GM18868 (cell line): ENCODE results near the gene ACY1.

Source experiments
- ATAC-seq: cut with Tn5 transposase; IDR thresholded peaks from one replicate; pipeline ENCODE4 v1.9.1; 2021; ENCODE audit warnings: mild to moderate bottlenecking, moderate library complexity; ENCODE audit not compliant: unreplicated experiment

The ACY1 gene

GRCh38 chr3:51962854-51963530, 20.3 kb upstream of the ACY1 start:
- no peak for ATAC-seq

DNA sequence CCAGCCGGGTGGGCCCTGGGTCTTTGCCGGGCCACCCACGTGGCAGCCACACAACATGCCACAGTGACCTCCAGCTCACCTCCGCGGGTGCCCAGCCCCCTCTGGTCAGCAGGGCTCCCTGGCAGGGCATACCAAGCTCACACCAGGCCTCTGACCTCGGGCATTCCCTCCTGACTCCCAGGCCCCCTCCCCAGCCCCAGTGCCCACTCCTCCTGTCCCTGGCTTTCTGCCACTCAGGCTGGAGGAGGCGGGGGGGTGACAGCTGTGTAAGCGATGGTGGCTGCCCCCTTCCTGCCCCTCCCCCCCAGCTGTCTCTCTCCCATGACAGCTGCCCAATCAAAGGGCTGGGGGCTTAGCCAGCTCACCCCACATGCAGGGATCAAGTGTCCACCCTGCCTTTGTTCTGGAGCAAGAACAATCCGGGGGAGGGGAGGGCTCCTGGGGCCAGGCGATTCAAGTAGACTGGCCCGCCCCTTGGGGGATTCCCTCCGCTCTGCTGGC, 19.3 kb upstream of the ACY1 start:
- ATAC-seq, result no peak

GRCh38 chr3:51964521-51964920, 18.8 kb upstream of the ACY1 start:
- ATAC-seq, result no peak

DNA sequence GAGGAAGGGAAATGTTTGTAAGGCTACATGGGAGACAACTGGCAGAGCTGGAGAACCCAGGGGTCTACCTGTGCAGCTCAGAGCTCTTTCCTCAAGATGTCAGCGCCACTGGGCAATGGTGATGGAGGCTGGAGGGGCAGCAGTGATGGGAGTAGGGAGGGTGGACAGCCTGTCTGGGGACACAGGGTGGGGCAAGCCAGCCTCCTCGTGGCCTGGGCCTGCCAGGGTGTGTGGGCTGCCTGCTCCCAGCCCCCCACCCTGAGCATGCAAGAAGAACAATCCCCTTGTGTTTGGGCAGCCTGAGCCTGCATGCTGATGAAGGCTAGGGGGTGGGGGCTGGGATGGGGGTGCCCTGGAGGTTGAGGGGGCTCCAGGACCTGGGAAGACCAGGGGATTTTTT, 17.3 kb upstream of the ACY1 start:
- ATAC-seq, result no peak

GRCh38 chr3:51966486-51966885, 16.8 kb upstream of the ACY1 start:
- ATAC-seq, result no peak

DNA sequence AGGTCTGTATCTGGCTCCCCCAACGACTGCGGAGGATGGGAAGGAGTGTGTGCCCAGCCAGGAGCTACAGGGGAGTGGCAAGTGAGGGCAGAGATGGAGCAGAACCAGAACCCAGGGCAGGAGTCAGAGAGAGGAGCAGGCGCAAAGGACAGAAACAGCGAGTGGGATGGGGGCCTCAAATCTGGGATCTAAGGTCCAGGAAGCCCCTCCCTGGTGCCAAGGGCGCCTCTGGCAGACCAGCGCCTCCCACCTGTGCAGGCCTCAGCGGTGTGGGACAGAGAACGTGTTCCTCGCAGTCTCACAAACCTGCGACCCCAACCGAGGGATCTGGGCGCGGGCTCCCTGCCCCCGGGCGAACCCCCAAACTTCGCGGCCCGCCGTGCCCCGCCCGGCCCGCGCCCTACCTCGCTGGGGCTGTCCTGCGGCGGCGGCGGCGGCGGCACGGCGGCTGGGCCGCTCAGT, 16.4 kb upstream of the ACY1 start:
- ATAC-seq, result no peak

DNA sequence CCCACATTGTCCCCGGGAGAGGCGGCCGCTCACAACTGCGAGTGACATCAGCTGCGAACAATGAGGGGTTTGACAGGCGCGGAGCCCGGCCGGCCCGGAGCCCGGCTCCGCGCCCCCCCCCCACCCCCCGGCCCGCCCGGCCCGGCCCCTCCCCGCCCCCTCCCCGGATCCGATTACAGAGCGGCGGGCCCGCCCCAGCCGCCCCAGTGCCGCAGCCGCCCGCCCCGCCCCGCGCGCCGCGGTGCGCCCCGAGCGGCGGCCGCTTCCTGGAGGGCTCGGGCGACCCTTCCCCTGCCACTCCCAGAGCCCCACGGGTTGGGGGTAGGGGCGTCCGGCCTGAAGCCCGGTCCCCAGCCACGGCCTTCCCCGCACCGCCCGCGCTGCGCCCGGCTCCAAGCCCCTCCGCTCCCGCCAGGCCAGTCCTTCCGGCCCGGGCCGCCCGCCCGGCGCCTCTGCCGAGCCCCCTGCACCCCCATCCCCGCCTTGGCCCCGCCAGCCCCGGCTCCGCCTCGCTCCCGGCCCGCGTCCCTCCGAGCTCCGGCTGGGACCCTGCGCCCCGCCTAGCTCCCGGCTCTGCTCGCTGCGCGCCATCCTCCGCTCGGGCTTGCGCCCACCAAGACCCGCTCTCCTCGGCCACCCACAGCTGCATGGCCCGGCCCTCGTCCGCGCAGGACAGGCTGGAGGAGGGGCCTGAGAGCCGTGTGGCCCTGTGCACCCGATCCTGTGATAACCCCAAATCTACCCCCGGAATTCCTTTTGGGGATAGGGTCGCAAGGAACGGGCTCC, 15.8 kb upstream of the ACY1 start, which contains the start of gene PCBP4:
Gene PCBP4, minus strand, starts transcription at position 71 of the 786 bp plus-strand sequence. CDS start 6,214 bp downstream, outside the sequence.
- peak; percentile 62 for ATAC-seq

DNA sequence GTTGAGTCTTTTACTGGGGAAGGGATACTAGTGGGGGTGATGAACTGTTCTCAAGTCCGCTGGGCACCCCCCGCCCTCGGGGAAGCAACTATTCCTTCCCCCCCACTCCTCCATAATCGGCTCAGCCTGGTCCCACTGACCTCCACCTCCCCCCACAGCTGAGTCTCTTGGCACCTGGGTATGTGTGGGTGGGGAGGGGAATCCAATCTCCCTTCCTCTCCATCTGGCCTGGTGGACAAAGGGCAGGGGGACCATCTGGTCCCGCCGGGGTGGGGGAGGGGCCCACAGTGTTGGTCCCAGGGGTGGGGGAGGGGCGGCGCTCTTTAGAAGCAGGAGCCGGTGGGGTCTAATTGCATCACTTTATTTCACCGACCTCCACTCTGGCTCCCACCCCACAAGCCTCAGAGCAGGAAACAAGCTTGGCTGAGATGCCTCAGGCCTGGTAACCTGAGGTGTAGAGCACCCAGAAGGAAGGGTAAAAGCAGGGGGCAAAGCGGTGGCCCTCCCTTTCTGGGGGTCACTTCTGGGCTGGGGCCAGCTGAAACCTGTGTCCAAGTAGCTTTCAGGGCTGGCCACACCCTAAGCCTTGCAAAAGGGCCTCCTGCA, 15.1 kb upstream of the ACY1 start:
- ATAC-seq, result no peak

DNA sequence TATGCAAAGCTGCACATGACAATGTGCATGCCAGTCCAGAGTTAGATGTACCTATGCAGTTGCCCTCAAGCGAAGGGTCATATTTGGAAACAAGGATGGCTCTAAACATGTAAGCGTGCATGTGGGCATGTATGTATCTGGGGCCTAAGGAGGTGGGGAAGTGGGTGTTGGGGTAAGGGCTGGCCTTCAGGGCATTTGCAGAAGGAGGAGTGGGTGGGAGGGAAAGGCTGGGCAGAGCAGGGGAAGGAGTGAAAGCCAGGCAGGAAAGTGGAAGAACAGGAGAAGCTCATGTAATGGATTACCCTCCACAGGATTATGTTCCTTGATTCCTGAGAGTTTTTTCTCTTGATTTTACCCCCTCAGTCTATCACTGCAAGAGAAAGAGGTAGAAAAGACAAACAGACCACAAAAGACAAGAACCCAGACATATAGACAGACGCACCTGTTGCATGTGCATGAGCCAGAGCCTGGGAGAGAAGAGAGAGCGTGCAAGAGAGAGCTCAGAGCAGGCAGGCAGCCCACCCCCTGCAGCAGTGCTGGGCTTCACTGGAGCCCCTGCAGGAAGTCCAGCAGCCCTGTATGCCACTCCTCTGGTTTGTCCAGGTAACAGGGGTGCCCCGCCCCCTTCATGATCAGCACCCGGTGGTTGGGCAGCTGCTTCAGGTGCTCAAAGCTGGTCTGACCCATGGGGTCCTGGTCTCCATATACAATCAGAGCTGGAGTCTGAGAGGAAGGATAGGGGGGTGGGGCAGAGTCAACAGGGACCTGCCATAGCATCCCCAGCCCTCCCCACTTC, 14.3 kb upstream of the ACY1 start:
- no peak for ATAC-seq

DNA sequence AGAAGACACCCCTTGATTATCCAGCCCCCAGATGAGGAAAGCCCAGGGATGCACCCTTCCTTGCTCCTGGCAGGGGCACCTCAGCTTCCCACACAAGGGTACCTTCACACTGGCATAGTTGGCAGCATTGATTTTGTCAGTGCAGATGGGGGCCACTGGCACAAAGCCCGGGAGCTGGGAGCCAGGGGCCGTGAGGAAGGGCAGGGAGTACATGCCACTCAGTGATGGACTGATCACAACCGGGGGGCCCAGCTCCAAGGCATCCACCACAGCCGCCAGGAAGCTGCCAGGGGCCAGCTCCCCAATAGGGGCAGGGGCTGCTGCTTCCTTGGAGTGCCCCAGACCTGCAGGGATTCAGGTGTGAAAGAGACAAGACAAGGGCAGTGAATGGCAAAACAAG, 13.5 kb upstream of the ACY1 start:
- ATAC-seq, result no peak

DNA sequence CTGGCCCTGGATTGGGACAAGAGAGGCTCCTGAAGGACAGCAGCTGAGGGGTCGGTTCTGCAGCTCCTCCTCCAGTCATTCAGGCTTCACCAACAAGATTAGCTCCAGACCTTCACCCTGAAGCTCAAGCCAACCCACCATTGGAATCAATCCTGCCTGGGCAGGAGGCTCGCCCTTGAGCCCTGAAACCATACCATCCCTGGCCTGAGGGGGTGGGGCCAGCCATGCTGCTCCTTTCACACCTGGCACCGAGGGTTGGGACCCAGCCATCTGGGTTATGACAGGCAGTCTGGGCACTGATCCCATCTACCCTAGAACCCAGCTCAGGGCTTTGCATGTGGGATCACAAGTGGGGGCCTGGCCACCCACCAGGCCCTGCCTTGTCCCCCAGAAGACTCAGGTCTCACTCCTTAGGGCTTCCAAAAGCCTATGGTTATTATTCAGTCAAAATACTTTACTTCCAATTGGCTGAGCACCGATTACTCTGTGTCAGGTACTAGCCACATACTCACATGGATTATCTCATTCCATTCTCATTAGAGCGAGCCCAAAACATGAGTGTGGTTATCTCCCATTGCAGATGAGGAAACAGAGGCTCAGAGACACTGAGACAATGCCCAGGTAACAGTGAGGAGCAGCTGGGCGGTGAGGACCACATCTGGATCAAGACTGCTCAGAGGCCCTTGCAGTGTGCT, 12.6 kb upstream of the ACY1 start:
- no peak for ATAC-seq

GRCh38 chr3:51971350-51971749, 12.0 kb upstream of the ACY1 start:
- no peak for ATAC-seq

GRCh38 chr3:51974277-51974962, 8.9 kb upstream of the ACY1 start:
- ATAC-seq, result peak; percentile 9

- ATAC-seq, result peak; percentile 68
These were observed 8.1 kb upstream of the ACY1 start, which contains the start of gene ABHD14A for GRCh38 chr3:51974963-51975851. ABHD14A (plus strand) TSS chr3:51975064; CDS start chr3:51975136, 72 bp downstream.

GRCh38 chr3:51975852-51976549, 7.3 kb upstream of the ACY1 start:
- no peak for ATAC-seq

- ATAC-seq, result no peak
These were observed 5.7 kb upstream of the ACY1 start for GRCh38 chr3:51977446-51978142.

- ATAC-seq, result no peak
These were observed 5.2 kb upstream of the ACY1 start for GRCh38 chr3:51978143-51978502.
